HCT116 (cell line): Measurements from ENCODE around the gene CHCHD10. TPM values are rescaled to one million over a fixed set of nuclear protein-coding genes. Genes with fewer than 3 reads are reported as not detected.

Experiments
- ATAC-seq: fragments of 200-7000 bp; cut with Tn5 transposase; 2 replicates; pipeline ENCODE4 v1.9.1; 2020; ENCODE audit warnings: mild to moderate bottlenecking, moderate library complexity
- BruUV-seq: library from RNA; stranded (reverse); fragments of 400-500 nt; replicated peaks from 2 replicates; lab custom pipeline; 2021; lab: Mats Ljungman, UMichigan
- CTCF ChIA-PET: fragments of 300-600 bp; sonication (Branson Sonifier 250); formaldehyde crosslinking; loops from one replicate; lab custom pipeline; 2021; ENCODE audit warnings: antibody characterized with exemption; lab: Charles Lee
- POLR2A ChIA-PET: fragments of 300-600, 350-600 bp; sonication (Branson Sonifier 250); formaldehyde crosslinking; loops from one replicate; lab custom pipeline; 2021; ENCODE audit warnings: antibody characterized with exemption; lab: Charles Lee
- RAD21 ChIA-PET, 2 experiments: fragments of 300-600 bp; sonication (Branson Sonifier 250); formaldehyde crosslinking; loops; one replicate each; lab custom pipeline; 2023; ENCODE audit warnings: low total read pairs in 2 of 2; ENCODE audit not compliant: uncharacterized antibody in 2 of 2, unreplicated experiment in 2 of 2, low non-redundant PET in 1 of 2; lab: Charles Lee
- DNase-seq: peaks from one replicate; pipeline ENCODE4 v3.0.0-alpha.2; 2010; ENCODE audit warnings: low read depth, low spot score
- H2AFZ ChIP-seq: fragments of 200-600 bp; shearing (Covaris generic), sonication (generic); 2 replicates; pipeline ENCODE4 v1.6.1; 2017; ENCODE audit warnings: low read depth, mixed run types, mixed read lengths, antibody characterized with exemption, low read length; ENCODE audit not compliant: poor library complexity, severe bottlenecking
- H3K27ac ChIP-seq: 2 replicates; pipeline ENCODE4 v1.5.1; 2012; ENCODE audit warnings: low read depth, low read length
- H3K27me3 ChIP-seq: fragments of 200-600 bp; sonication (generic); 2 replicates; pipeline ENCODE4 v1.6.1; 2016; ENCODE audit warnings: mixed run types, low read length, mixed read lengths; ENCODE audit not compliant: insufficient read depth
- H3K36me3 ChIP-seq, 2 experiments: fragments of 200-500 bp in 1 of 2; fragments of 200-600 bp in 1 of 2; sonication (Bioruptor generic) in 1 of 2; sonication (generic) in 1 of 2; 2 replicates each; pipeline versions ENCODE4 v1.5.1 to v1.6.1; 2014 to 2016; ENCODE audit warnings: low read length in 2 of 2, inconsistent platforms in 1 of 2, mixed read lengths in 1 of 2, mixed run types in 1 of 2; ENCODE audit not compliant: insufficient read depth in 2 of 2, control insufficient read depth in 1 of 2
- H3K4me1 ChIP-seq, 2 experiments: fragments of 200-600 bp in 1 of 2; sonication (generic) in 1 of 2; 2 replicates each; pipeline versions ENCODE4 v1.5.1 to v1.6.1; 2012 to 2017; ENCODE audit warnings: low read length in 2 of 2, inconsistent platforms in 1 of 2, mild to moderate bottlenecking in 1 of 2, mixed read lengths in 1 of 2, mixed run types in 1 of 2, moderate library complexity in 1 of 2; ENCODE audit not compliant: insufficient read depth in 2 of 2, control insufficient read depth in 1 of 2
- H3K4me2 ChIP-seq: fragments of 200-600 bp; sonication (generic); 2 replicates; pipeline ENCODE4 v1.6.1; 2017; ENCODE audit warnings: mixed run types, low read length, mixed read lengths
- H3K4me3 ChIP-seq, 2 experiments: fragments of 200-600 bp in 1 of 2; sonication (generic) in 1 of 2; replicated peaks in 1 of 2; 2 replicates each; pipeline ENCODE4 v1.5.1; 2011 to 2016; ENCODE audit warnings: low read length in 2 of 2, control low read depth in 1 of 2, low read depth in 1 of 2, mild to moderate bottlenecking in 1 of 2, mixed read lengths in 1 of 2, mixed run types in 1 of 2
- H3K79me2 ChIP-seq: fragments of 200-600 bp; sonication (generic); 2 replicates; pipeline ENCODE4 v1.6.1; 2017; ENCODE audit warnings: mild to moderate bottlenecking, mixed run types, low read length, moderate library complexity, mixed read lengths; ENCODE audit not compliant: insufficient read depth
- H3K9ac ChIP-seq: fragments of 200-600 bp; sonication (generic); 2 replicates; pipeline ENCODE4 v1.6.1; 2016; ENCODE audit warnings: low read length, mixed read lengths
- H3K9me2 ChIP-seq: fragments of 200-600 bp; sonication (generic), shearing (Covaris generic); 2 replicates; pipeline ENCODE4 v1.6.1; 2017; ENCODE audit warnings: mixed run types, mild to moderate bottlenecking, moderate library complexity; ENCODE audit not compliant: insufficient read depth
- H3K9me3 ChIP-seq, 2 experiments: fragments of 200-500 bp in 1 of 2; fragments of 200-600 bp in 1 of 2; sonication (Bioruptor generic) in 1 of 2; sonication (generic) in 1 of 2; 2 replicates each; pipeline ENCODE4 v1.6.1; 2014 to 2017; ENCODE audit warnings: low read length in 2 of 2, mixed read lengths in 2 of 2, inconsistent platforms in 1 of 2, low read depth in 1 of 2, mild to moderate bottlenecking in 1 of 2, mixed run types in 1 of 2, moderate library complexity in 1 of 2; ENCODE audit not compliant: control insufficient read depth in 1 of 2, insufficient read depth in 1 of 2
- H4K20me1 ChIP-seq: fragments of 200-600 bp; sonication (generic), shearing (Covaris generic); 2 replicates; pipeline ENCODE4 v1.6.1; 2017; ENCODE audit warnings: mixed run types, mild to moderate bottlenecking, moderate library complexity; ENCODE audit not compliant: insufficient read depth
- ATF3 ChIP-seq: IDR thresholded peaks from 2 replicates; pipeline ENCODE4 v1.6.1; 2012
- CBX3 ChIP-seq: IDR thresholded peaks from 2 replicates; pipeline ENCODE4 v1.6.1; 2012; ENCODE audit warnings: low read depth
- CTCF ChIP-seq, 3 experiments: fragments of 200-600 bp in 1 of 3; sonication (generic) in 1 of 3; IDR thresholded peaks in 2 of 3; conservative IDR thresholded peaks in 1 of 3; 2 replicates each; pipeline ENCODE4 v1.5.1; 2012 to 2017; ENCODE audit warnings: low read depth in 2 of 3, low read length in 2 of 3, antibody characterized with exemption in 1 of 3, borderline replicate concordance in 1 of 3, control low read depth in 1 of 3, mild to moderate bottlenecking in 1 of 3, mixed read lengths in 1 of 3, mixed run types in 1 of 3, moderate library complexity in 1 of 3; ENCODE audit not compliant: insufficient read depth in 1 of 3
- EGR1 ChIP-seq: IDR thresholded peaks from 2 replicates; pipeline ENCODE4 v1.6.1; 2012; ENCODE audit warnings: low read depth
- ELF1 ChIP-seq: IDR thresholded peaks from 2 replicates; pipeline ENCODE4 v1.6.1; 2012; ENCODE audit warnings: low read depth, borderline replicate concordance
- EZH2 ChIP-seq: fragments of 200-600 bp; sonication (generic); IDR thresholded peaks from 2 replicates; pipeline ENCODE4 v1.6.1; 2017; ENCODE audit warnings: antibody characterized with exemption, mixed run types
- EZH2phosphoT487 ChIP-seq: fragments of 200-600 bp; IDR thresholded peaks from 2 replicates; pipeline ENCODE4 v1.6.1; 2018; ENCODE audit warnings: antibody characterized with exemption, borderline replicate concordance
- JUND ChIP-seq: IDR thresholded peaks from 2 replicates; pipeline ENCODE4 v1.6.1; 2012
- MAX ChIP-seq: IDR thresholded peaks from 2 replicates; pipeline ENCODE4 v1.6.1; 2012
- POLR2A ChIP-seq: IDR thresholded peaks from 2 replicates; pipeline ENCODE4 v1.7.0; 2011; ENCODE audit warnings: borderline replicate concordance; ENCODE audit not compliant: insufficient read depth, insufficient read length; ENCODE audit errors: extremely low read depth
- POLR2AphosphoS5 ChIP-seq: IDR thresholded peaks from 2 replicates; pipeline ENCODE4 v1.6.1; 2011; ENCODE audit warnings: mild to moderate bottlenecking, low read depth, low read length, moderate library complexity
- RAD21 ChIP-seq: IDR thresholded peaks from 2 replicates; pipeline ENCODE4 v1.6.1; 2012; ENCODE audit warnings: low read depth, mild to moderate bottlenecking
- SIN3A ChIP-seq: IDR thresholded peaks from 2 replicates; pipeline ENCODE4 v1.6.1; 2012; ENCODE audit warnings: low read depth
- TCF7L2 ChIP-seq: IDR thresholded peaks from 2 replicates; pipeline ENCODE4 v1.7.0; 2011; ENCODE audit warnings: borderline replicate concordance, inconsistent platforms; ENCODE audit not compliant: insufficient read depth, insufficient read length; ENCODE audit errors: extremely low read depth
- YY1 ChIP-seq: IDR thresholded peaks from 2 replicates; pipeline ENCODE4 v1.6.1; 2011; ENCODE audit warnings: low read length, low read depth, moderate library complexity, mild to moderate bottlenecking; ENCODE audit not compliant: insufficient replicate concordance; ENCODE audit errors: extremely low read depth
- ZBTB33 ChIP-seq: IDR thresholded peaks from 2 replicates; pipeline ENCODE4 v1.6.1; 2011; ENCODE audit warnings: mild to moderate bottlenecking, low read length, moderate library complexity; ENCODE audit not compliant: insufficient replicate concordance; ENCODE audit errors: extremely low read depth
- ZFX ChIP-seq: fragments of 450-650 bp; IDR thresholded peaks from 2 replicates; pipeline ENCODE4 v1.6.1; 2017
- ZNF274 ChIP-seq: fragments of 200-500 bp; sonication (Bioruptor generic); IDR thresholded peaks from 2 replicates; pipeline ENCODE4 v1.6.1; 2014; ENCODE audit warnings: mild to moderate bottlenecking, low read depth, low read length, inconsistent platforms
- intact Hi-C: fragments of 100-400 bp; cut with micrococcal nuclease; formaldehyde crosslinking; loops from 2 replicates; pipeline ENCODE4 v1.10.0; 2022
- total RNA-seq: library from RNA; stranded (reverse); gene quantifications from one replicate; pipeline ENCODE4 v1.2.1, GENCODE V29; 2021; ENCODE audit not compliant: unreplicated experiment

The CHCHD10 gene
- total RNA-seq, 1 experiment from 2014 or later: 279 TPM

- TF ChIP-seq MAX: no peak
These were observed 15.7 kb upstream of the CHCHD10 start (continued) for GRCh38 chr22:23783265-23784150.

GRCh38 chr22:23782703-23783102, 14.9 kb upstream of the CHCHD10 start:
- Histone ChIP-seq H4K20me1 (peaks cover 3% of the 10 kb centered on the region; the same call in 1 of the 2 replicates), H3K4me2 (no peak overlapping the region), H3K4me1 (peaks cover 17 to 40% of the 10 kb centered on the region in 2 experiments), H2AFZ (no peak overlapping the region), H3K4me3 (no peak overlapping the region), H3K79me2 (peaks cover 4% of the 10 kb centered on the region), H3K27me3 (no peaks in the 10 kb centered on the region), H3K9me2 (no peaks in the 10 kb centered on the region), H3K36me3 (no peaks in the 10 kb centered on the region), H3K27ac (no peak overlapping the region), H3K9me3 (no peaks in the 10 kb centered on the region), H3K9ac (no peak overlapping the region)
- POLR2A ChIA-PET: no interaction called here
- intact Hi-C loops: no loop called here
- ATAC-seq (no peak), DNase-seq (no peak)
- RAD21 ChIA-PET: no interaction called here
- CTCF ChIA-PET: no interaction called here
- no TSS peak for BruUV-seq
- no peak for TF ChIP-seq SIN3A
- TF ChIP-seq RAD21: no peak
- TF ChIP-seq ZFX: no peak
- TF ChIP-seq MAX: no peak
- TF ChIP-seq JUND: no peak
- TF ChIP-seq ELF1: no peak
- no peak for TF ChIP-seq ZNF274
- TF ChIP-seq TCF7L2: no peak
- TF ChIP-seq EZH2: no peak
- TF ChIP-seq CBX3: no peak
- TF ChIP-seq EZH2phosphoT487: no peak
- no peak for TF ChIP-seq EGR1
- TF ChIP-seq ATF3: no peak
- no peak for TF ChIP-seq YY1
- no peak for TF ChIP-seq CTCF (IDR thresholded peaks at IDR 0.05 in 2 of 3, conservative IDR thresholded peaks at IDR 0.05 in 1 of 3; ENCODE audit: borderline replicate concordance in 1 of 3, insufficient read depth in 1 of 3, low read depth in 2 of 3, low read length in 2 of 3)
- no peak for TF ChIP-seq POLR2A
- TF ChIP-seq POLR2AphosphoS5: no peak
- no peak for TF ChIP-seq ZBTB33
